DMS153 treated with DMSO at 0.1 percent for 48 hours (cell line): ENCODE results near the gene PPP1R12B.
"Not testable (repeated sequence)": the region's sequence is repeated elsewhere in the genome, so short reads cannot be mapped to it uniquely, and the experiment has no call there.

ENCODE experiments used
- DNase-seq: peaks from one replicate; lab custom pipeline; 2025; ENCODE audit not compliant: unreplicated experiment; lab: John Stamatoyannopoulos, UW

PPP1R12B gene

DNA sequence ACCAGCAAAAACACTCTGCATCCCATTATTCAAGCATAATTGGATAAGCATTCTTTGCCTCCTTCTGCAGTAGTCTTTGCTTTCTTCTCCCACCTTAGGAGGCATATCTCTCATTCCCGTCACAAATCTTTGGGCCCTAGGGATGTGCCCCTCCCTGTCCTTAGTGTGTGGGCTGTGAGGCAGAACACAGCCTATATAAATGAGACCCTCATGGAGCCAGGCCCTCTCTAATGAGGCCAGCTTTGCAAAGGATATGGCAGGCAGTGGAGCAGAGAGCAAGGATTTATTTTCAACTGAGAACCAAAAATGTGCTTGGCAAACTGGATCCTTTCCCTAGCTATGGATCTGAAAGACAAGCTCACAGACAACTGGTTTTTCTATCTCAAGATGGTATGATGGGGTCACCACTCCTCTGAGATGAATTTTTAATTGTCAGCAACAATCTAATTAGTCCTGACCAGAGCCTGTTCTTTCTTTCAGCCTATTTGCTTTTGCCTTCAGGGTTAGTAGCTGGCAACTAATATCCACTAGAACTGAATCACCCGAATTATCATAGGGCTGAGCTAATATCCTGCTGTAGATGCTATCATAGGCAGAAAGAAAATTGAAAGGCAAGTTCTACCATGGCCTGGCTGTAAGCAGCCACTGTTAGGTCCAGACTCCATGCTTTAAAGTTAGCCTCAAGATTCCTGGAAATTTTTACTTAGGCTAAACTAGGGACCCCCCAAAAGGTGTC lies 227.6 kb downstream of the PPP1R12B start:
- DNase-seq, result no peak

- DNase-seq, result no peak
These were observed 228.3 kb downstream of the PPP1R12B start for GRCh38 chr1:202576816-202577215.

DNA sequence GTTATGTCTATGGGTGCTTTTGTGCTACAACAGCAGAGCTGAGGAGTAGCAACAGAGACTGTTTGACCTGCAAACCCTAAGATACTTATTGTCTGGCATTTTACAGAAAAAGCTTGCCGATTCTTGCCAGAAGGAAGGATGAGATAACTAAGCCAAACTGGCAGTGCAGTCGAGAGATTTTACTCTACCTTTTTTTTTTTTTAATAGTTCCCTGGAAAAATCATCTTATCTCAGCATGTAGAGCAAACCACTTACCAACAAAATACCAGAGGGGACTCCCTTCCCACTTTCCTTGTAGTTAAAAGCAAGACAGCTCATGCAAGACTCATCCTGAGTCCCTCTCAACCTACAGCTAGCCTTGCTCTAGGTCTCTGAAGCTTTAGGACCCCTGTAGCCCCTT lies 228.9 kb downstream of the PPP1R12B start:
- DNase-seq, result no peak

- DNase-seq, result no peak
These were observed 229.6 kb downstream of the PPP1R12B start for GRCh38 chr1:202578001-202578504.

DNA sequence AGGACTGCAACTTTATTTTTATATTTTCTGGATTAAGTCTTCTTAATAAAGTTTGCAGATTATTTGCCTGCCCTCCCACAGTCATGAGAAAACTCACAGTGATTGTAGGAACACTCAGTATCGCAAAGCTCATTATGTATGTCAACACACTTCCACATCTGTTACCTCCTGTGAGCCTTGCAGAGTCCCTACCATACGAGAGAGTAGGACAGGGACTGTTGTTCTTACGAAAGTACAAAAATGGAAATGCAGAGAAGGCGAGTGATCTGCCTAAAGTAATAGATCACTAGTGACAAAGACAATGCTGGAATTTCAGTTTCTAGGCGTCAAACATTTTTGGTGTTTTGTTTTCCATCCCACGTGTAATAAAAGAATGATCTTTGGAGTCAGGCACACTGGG lies 230.1 kb downstream of the PPP1R12B start:
- no peak for DNase-seq

DNA sequence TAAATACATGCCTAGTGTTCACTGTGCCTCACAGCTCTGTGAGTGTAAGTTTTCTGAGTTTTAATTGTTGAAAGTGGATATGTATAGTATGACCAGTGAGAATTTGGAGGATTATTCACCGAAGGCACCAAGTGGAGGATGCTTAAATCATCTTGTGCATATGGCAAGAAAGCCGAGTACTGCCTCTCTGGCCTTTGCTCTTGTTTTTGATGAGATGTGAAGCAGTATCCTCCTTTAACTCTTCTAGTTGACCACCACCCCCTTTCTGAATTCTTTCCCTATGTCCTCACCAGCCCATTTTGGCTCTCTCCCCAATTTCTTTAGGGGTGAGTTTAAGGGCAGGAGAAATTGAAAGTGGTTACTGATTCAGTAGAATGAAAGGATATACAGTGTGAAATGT lies 231.3 kb downstream of the PPP1R12B start:
- no peak for DNase-seq

GRCh38 chr1:202580619-202581018 lies 232.1 kb downstream of the PPP1R12B start:
- DNase-seq, result no peak

DNA sequence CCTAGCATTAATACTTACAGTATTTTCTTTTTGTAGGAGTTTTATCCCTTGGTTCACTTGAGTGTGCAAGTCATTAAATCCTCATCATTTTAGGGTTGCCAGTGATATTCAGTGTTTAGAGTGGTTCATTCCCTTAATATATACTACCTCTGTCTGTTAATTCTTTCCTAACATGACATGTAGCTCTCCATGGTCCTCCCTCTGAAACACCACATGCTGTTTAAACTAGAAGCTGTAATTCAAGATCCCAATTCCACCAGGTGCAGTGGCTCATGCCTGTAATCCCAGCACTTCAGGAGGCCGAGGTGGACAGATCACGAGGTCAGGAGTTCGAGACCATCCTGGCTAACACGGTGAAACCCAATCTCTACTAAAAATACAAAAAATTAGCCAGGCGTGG lies 233.9 kb downstream of the PPP1R12B start:
- DNase-seq, result not testable (repeated sequence)

- DNase-seq, result no peak
These were observed 236.4 kb downstream of the PPP1R12B start for GRCh38 chr1:202584707-202585589.

- DNase-seq, result no peak
These were observed 237.1 kb downstream of the PPP1R12B start for GRCh38 chr1:202585590-202585933.

DNA sequence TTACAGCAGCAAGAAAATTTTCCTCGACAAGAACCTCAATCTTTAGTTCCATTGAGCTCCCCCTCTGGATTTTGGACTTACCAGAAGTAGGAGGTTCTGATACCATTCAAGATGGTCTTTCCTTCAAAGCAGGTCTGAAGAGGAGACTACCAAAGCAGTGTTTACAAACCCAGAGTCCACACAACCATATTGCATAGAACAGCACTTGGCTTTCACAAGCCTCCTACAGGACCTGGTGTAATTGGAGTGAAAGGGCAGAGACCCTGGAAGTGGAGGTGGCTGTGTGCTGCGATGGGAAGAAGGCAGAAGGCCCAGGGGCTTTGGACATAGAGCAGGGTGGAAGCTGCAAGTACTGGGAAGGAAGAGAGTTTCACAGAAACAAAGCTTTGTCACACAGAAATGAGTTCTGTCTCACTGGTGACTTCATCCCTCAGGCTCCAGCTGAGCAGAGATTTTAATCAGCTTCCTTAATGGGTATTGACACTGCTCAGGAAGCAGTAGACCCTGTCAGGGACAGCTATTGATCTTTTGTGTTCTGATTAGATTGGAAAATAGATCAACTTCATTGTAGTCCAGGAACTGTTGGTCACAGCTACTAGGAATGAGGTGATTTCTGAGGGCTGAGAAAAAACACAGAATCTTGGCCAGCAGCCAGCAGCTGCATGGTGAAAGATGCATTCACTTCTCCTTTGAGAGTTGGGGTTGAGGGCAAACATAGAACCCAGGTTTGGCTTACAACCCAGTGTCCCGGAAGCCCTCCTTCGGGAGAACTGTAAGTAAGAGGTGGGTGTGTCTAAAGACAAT lies 237.7 kb downstream of the PPP1R12B start:
- DNase-seq, result peak; percentile 54

GRCh38 chr1:202586871-202587270 lies 238.4 kb downstream of the PPP1R12B start:
- no peak for DNase-seq

- DNase-seq, result no peak
These were observed 239.5 kb downstream of the PPP1R12B start for GRCh38 chr1:202587859-202588485.

- no peak for DNase-seq
These were observed 240.1 kb downstream of the PPP1R12B start for GRCh38 chr1:202588503-202589189.

DNA sequence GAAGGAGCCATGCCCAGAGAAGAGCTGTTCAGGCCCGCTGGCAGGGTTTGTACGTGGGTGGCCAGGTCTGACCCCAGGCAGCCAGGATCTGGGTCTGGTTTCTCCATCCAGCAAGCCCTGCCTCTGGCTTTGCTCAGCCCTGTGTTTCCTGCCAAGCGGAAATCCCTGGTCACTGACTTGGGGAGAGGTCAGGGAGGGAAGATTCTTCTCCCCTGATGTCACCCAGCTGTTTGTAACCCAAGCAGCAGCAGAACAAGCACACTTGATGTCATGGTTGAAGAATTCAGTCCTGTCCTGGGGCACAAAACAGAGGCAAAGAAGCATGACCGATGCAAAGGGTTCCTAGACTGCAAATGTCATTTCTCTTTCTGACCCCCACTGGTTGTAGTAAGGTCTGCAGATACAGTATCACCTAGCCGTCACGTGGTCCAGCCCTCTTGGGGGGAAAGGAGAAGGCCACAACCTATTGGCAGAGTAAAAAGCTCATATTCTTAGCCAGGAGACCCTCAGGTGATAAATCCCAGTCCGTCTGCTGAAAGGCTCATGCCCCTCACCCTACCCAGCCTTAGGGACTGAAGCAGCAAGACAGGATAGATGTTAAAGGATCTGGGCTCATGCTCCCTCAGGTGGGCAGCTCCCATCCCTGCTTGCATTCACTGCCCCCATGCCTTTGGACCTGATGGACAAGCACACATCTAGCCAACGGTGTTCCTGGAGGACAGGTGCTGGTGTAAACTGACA lies 240.9 kb downstream of the PPP1R12B start:
- no peak for DNase-seq

DNA sequence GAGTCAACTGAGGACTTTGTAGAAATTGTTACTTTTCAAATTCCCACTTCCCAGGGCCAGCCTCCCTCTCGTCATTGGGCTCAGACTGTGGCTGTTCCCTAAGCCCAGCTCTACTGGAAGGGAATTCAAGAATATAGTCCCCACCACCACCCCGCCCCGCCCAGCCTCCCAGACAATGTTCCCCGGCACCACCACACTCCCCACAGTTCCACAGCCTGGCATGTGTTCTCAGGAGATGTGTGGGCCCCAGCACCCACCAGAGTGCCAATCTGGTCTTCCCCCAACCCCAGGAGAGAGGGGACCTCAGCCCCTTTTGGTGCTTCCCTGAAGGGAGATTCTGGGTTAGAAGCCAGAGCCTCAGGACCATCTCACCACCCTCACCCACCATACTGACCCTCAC lies 241.6 kb downstream of the PPP1R12B start:
- no peak for DNase-seq

GRCh38 chr1:202590975-202591411 lies 242.5 kb downstream of the PPP1R12B start:
- DNase-seq, result no peak

DNA sequence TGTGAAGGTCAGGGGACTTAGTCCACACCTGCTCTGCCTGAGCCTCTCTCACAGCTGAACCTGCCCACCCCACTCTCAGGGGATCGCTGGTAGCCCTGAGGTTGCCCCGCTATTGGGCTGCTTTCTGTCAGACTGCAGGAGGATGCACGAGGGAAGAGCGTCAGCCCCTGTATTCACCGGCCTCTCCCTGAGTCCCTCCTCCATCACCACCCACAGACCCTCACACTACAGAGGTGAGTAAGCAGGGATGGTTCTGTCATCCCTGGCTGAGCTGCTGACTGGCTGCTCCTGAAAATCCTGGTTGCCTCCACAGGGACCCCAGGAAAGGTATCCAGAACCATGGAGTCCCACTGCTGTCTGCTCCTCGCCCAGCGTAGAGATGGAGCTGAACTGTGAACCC lies 243.0 kb downstream of the PPP1R12B start:
- no peak for DNase-seq

GRCh38 chr1:202592146-202592545 lies 243.6 kb downstream of the PPP1R12B start:
- DNase-seq, result no peak

- no peak for DNase-seq
These were observed 245.3 kb downstream of the PPP1R12B start for GRCh38 chr1:202593845-202594244.
